OCI-LY3 (cell line): Measurements from ENCODE around the gene SBNO2.

Experiments used
- CTCF ChIP-seq: fragments of 200-600, 300-600 bp; sonication (generic); IDR thresholded peaks from 2 replicates; pipeline ENCODE4 v1.5.1; 2014; ENCODE audit warnings: antibody characterized with exemption, low read length, low read depth
- EZH2phosphoT487 ChIP-seq: fragments of 200-600 bp; shearing (Covaris generic); IDR thresholded peaks from 2 replicates; pipeline ENCODE4 v1.6.1; 2018; ENCODE audit warnings: antibody characterized with exemption, mixed run types, low read depth

GRCh38 chr19:1067341-1067957, 106.6 kb downstream of the SBNO2 start:
- TF ChIP-seq CTCF (no peak), EZH2phosphoT487 (no peak)
